Natural killer cell (primary cell): Measurements from ENCODE around the gene PHLDB2. TPM values are rescaled to one million over a fixed set of nuclear protein-coding genes. Genes with fewer than 3 reads are reported as not detected.

ENCODE experiments used
- ATAC-seq, 3 donors: fragments of 150-1000 bp in 2 of 3; fragments of 200-7000 bp in 1 of 3; cut with Tn5 transposase; 1 replicate in 1 of 3; 2 replicates in 2 of 3; pipeline ENCODE4 v1.10.0; 2021; ENCODE audit warnings: mild to moderate bottlenecking in 2 of 3, moderate library complexity in 2 of 3
- DNase-seq, 2 donors: peaks; one replicate each; pipeline versions ENCODE4 v3.0.0 to v3.0.0-alpha.2; 2013 to 2021; ENCODE audit warnings: mixed read lengths in 1 of 2
- H3K27ac ChIP-seq: one replicate; pipeline ENCODE4 v1.5.1; 2013; ENCODE audit warnings: mild to moderate bottlenecking, low read length
- H3K27me3 ChIP-seq: one replicate; pipeline ENCODE4 v1.6.1; 2013; ENCODE audit warnings: low read length; ENCODE audit not compliant: control insufficient read depth, insufficient read depth
- H3K36me3 ChIP-seq: one replicate; pipeline ENCODE4 v1.6.1; 2013; ENCODE audit warnings: low read length; ENCODE audit not compliant: control insufficient read depth, insufficient read depth
- H3K4me1 ChIP-seq: one replicate; pipeline ENCODE4 v1.6.1; 2013; ENCODE audit warnings: low read length; ENCODE audit not compliant: control insufficient read depth, insufficient read depth
- H3K4me3 ChIP-seq: one replicate; pipeline ENCODE4 v1.5.1; 2013; ENCODE audit warnings: low read length
- H3K9me3 ChIP-seq: one replicate; pipeline ENCODE4 v1.6.1; 2013; ENCODE audit warnings: low read length; ENCODE audit not compliant: control insufficient read depth, insufficient read depth
- H3K27ac Mint-ChIP-seq, 2 donors: one replicate each; pipeline ENCODE4 v1.8.0; 2022; ENCODE audit warnings: mild to moderate bottlenecking in 2 of 2, mixed read lengths in 2 of 2, moderate library complexity in 1 of 2
- H3K27me3 Mint-ChIP-seq, 2 donors: one replicate each; pipeline ENCODE4 v1.8.0; 2022; ENCODE audit warnings: low read depth in 2 of 2, mixed read lengths in 2 of 2
- H3K36me3 Mint-ChIP-seq: one replicate; pipeline ENCODE4 v1.8.0; 2022; ENCODE audit warnings: mixed read lengths
- H3K4me1 Mint-ChIP-seq, 2 donors: one replicate each; pipeline ENCODE4 v1.8.0; 2022; ENCODE audit warnings: mixed read lengths in 2 of 2
- H3K4me3 Mint-ChIP-seq: one replicate; pipeline ENCODE4 v1.8.0; 2022; ENCODE audit warnings: mild to moderate bottlenecking, moderate library complexity, mixed read lengths
- H3K9me3 Mint-ChIP-seq, 2 donors: one replicate each; pipeline ENCODE4 v1.8.0; 2022; ENCODE audit warnings: mixed read lengths in 2 of 2
- WGBS: methylation state at CpG from one replicate; pipeline ENCODE4 v1.1.7; 2013; ENCODE audit warnings: missing lambda C conversion rate; ENCODE audit not compliant: insufficient coverage; 5-methylcytosine and 5-hydroxymethylcytosine counted together
- intact Hi-C: fragments of 100-400 bp; cut with micrococcal nuclease; formaldehyde crosslinking; loops from one replicate; pipeline ENCODE4 v1.14.2; 2022
- total RNA-seq, 4 donors: library from RNA; stranded (reverse); fragments of 120-200 nt in 1 of 4; gene quantifications; one replicate each; pipeline versions ENCODE4 v1.2.3 to v1.2.4, GENCODE V29; 2013 to 2022
- TF ChIP-seq, protein P1 (sequence below): fragments of 200-600 bp; IDR thresholded peaks from one replicate; pipeline ENCODE4 v1.8.0; 2022; ENCODE audit warnings: antibody characterized with exemption

Gene PHLDB2
- total RNA-seq, 3 donors from 2014 or later (not counting 1 experiment from before 2014, with no cell fraction given): 63.3 to 93.4 (median 64.0) TPM

DNA sequence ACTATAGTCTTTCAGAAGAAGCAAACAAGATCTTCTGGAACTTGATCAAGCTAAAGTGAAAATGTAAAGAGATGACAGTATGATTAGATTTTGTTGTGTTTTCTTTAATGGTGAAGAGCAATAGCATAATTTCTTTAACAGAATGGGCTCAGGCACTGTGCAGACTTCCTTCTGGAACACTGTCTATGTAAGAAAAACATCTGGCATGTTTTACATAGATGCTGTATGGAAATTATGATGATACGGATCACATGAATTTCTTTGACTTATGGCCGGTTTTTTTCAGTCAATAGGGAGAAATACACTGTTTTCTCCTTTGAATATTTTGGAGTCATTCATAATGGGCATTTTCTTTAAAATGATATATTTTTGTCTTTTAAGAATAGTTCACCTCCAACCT lies 42.6 kb downstream of the PHLDB2 start:
- H3K4me1 ChIP-seq: no peaks in the 10 kb centered on the region
- H3K27ac ChIP-seq: no peak overlapping the region
- H3K4me3 ChIP-seq: no peak overlapping the region
- no peak overlapping the region for H3K27ac Mint-ChIP-seq
- H3K36me3 Mint-ChIP-seq: no peaks in the 10 kb centered on the region
- H3K27me3 Mint-ChIP-seq: no peaks in the 10 kb centered on the region
- H3K9me3 ChIP-seq: no peaks in the 10 kb centered on the region
- 94% methylated on average over 2 of the region's 2 CpGs for WGBS
- peaks cover 29 to 50% of the 10 kb centered on the region in 2 donors for H3K4me1 Mint-ChIP-seq
- TF ChIP-seq, protein P1, sequence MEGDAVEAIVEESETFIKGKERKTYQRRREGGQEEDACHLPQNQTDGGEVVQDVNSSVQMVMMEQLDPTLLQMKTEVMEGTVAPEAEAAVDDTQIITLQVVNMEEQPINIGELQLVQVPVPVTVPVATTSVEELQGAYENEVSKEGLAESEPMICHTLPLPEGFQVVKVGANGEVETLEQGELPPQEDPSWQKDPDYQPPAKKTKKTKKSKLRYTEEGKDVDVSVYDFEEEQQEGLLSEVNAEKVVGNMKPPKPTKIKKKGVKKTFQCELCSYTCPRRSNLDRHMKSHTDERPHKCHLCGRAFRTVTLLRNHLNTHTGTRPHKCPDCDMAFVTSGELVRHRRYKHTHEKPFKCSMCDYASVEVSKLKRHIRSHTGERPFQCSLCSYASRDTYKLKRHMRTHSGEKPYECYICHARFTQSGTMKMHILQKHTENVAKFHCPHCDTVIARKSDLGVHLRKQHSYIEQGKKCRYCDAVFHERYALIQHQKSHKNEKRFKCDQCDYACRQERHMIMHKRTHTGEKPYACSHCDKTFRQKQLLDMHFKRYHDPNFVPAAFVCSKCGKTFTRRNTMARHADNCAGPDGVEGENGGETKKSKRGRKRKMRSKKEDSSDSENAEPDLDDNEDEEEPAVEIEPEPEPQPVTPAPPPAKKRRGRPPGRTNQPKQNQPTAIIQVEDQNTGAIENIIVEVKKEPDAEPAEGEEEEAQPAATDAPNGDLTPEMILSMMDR: no peak
- ATAC-seq (no peak), DNase-seq (no peak)
- H3K27me3 ChIP-seq: no peaks in the 10 kb centered on the region
- H3K36me3 ChIP-seq: no peaks in the 10 kb centered on the region
- H3K9me3 Mint-ChIP-seq: no peaks in the 10 kb centered on the region
- no peak overlapping the region for H3K4me3 Mint-ChIP-seq
- intact Hi-C loops: no loop called here

DNA sequence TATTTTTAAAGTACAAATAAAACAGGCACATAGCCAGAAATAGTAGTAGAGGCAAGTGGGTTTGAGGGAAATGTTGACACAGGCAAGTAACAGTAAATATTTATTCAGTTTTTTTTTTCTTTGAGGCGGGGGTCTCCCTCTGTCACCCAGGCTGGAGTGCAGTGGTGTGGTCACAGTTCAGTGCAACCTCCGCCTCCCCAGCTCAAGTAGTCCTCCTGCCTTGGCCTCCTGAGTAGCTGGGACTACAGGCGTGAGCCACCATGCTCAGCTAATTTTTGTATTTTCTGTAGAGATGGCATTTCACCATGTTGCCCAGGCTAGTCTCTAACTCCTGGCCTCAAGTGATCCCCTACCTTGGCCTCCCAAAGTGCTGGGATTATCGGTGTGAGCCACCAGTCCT lies 43.5 kb downstream of the PHLDB2 start:
- 88% methylated on average over 4 of the region's 4 CpGs for WGBS
- no peak for DNase-seq

DNA sequence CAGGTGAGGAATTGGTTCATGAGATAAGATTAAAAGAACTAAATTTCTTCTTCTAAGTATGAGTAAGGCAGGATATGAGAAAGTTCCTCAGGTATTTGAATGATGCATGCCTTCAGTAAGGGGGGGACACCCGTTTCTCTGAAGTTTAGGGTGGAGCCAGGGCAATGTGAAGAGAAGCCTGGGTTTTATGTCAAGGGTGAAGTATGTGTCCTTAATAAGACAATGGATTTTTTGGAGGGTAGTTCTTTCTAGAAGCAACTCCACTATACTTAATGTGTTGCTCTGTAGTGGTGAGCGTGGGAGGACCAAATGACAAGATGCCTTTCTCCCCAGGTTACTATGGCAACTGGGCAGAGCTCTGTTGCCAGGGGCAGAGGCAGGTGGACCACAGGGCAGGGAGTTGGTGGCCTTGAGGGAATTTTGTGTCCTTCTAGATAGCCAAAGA lies 44.0 kb downstream of the PHLDB2 start:
- Histone ChIP-seq H3K27me3 (no peaks in the 10 kb centered on the region), H3K4me1 (no peaks in the 10 kb centered on the region), H3K9me3 (no peaks in the 10 kb centered on the region), H3K4me3 (no peak overlapping the region), H3K36me3 (no peaks in the 10 kb centered on the region), H3K27ac (no peak overlapping the region)
- intact Hi-C loops: no loop called here
- DNase-seq (no peak), ATAC-seq (no peak)
- H3K27me3 Mint-ChIP-seq: no peaks in the 10 kb centered on the region
- H3K4me1 Mint-ChIP-seq: peaks cover 29 to 47% of the 10 kb centered on the region in 2 donors
- TF ChIP-seq, protein P1: no peak
- peak overlapping the region in 1 of 2 donors; percentile 14 for H3K27ac Mint-ChIP-seq
- H3K36me3 Mint-ChIP-seq: no peaks in the 10 kb centered on the region
- H3K4me3 Mint-ChIP-seq: no peak overlapping the region
- WGBS: 36% methylated on average over 1 of the region's 2 CpGs
- H3K9me3 Mint-ChIP-seq: no peaks in the 10 kb centered on the region

More for the DNA sequence above, 43.5 kb downstream of the PHLDB2 start:
- no peaks in the 10 kb centered on the region for H3K36me3 ChIP-seq
- H3K27ac ChIP-seq: no peak overlapping the region
- no peaks in the 10 kb centered on the region for H3K27me3 Mint-ChIP-seq
- no peak overlapping the region for H3K4me3 Mint-ChIP-seq
- intact Hi-C loops: no loop called here
- no peaks in the 10 kb centered on the region for H3K36me3 Mint-ChIP-seq
- ATAC-seq: no peak
- peak overlapping the region in 1 of 2 donors; percentile 14 for H3K27ac Mint-ChIP-seq
- peaks cover 29 to 52% of the 10 kb centered on the region in 2 donors for H3K4me1 Mint-ChIP-seq
- H3K4me3 ChIP-seq: no peak overlapping the region
- H3K27me3 ChIP-seq: no peaks in the 10 kb centered on the region
- TF ChIP-seq, protein P1: no peak
- no peaks in the 10 kb centered on the region for H3K9me3 Mint-ChIP-seq
- no peaks in the 10 kb centered on the region for H3K4me1 ChIP-seq
- no peaks in the 10 kb centered on the region for H3K9me3 ChIP-seq
